ENCODE measurements around the gene CEP164.
"Not testable (repeated sequence)": the region's sequence is repeated elsewhere in the genome, so short reads cannot be mapped to it uniquely, and the experiment has no call there.

The CEP164 gene

GRCh38 chr11:117309310-117309709 lies 18.3 kb upstream of the CEP164 start:
- DNase-seq, result no peak

GRCh38 chr11:117313091-117313490 lies 14.6 kb upstream of the CEP164 start:
- no peak for DNase-seq

GRCh38 chr11:117313828-117314768 lies 13.6 kb upstream of the CEP164 start:
- no peak for DNase-seq

GRCh38 chr11:117314840-117315239 lies 12.8 kb upstream of the CEP164 start:
- DNase-seq, result no peak

GRCh38 chr11:117315285-117316196 lies 12.1 kb upstream of the CEP164 start:
- no peak for DNase-seq

GRCh38 chr11:117316197-117316961 lies 11.3 kb upstream of the CEP164 start, which contains the start of gene BACE1:
TSS of gene BACE1 (minus strand) at chr11:117316256. CDS start at chr11:117315795, 461 bp downstream.
- peak; percentile 92 for DNase-seq

GRCh38 chr11:117318738-117319137 lies 8.9 kb upstream of the CEP164 start:
- DNase-seq, result no peak

- no peak for DNase-seq
Observed at GRCh38 chr11:117319214-117319840, 8.3 kb upstream of the CEP164 start.

- DNase-seq, result not testable (repeated sequence)
Observed at GRCh38 chr11:117327255-117327566, 443 bp upstream of the CEP164 start.

GRCh38 chr11:117328375-117329010 lies 839 bp downstream of the CEP164 start:
- no peak for DNase-seq

GRCh38 chr11:117332843-117333242 lies 5.2 kb downstream of the CEP164 start:
- DNase-seq, result no peak

- no peak for DNase-seq
Observed at GRCh38 chr11:117333917-117334316, 6.3 kb downstream of the CEP164 start.

- no peak for DNase-seq
Observed at GRCh38 chr11:117334896-117335295, 7.2 kb downstream of the CEP164 start.

- no peak for DNase-seq
Observed at GRCh38 chr11:117335399-117335798, 7.7 kb downstream of the CEP164 start.

- DNase-seq, result no peak
Observed at GRCh38 chr11:117337076-117337475, 9.4 kb downstream of the CEP164 start.

- DNase-seq, result no peak
Observed at GRCh38 chr11:117345039-117345438, 17.4 kb downstream of the CEP164 start.

GRCh38 chr11:117354550-117354949 lies 26.9 kb downstream of the CEP164 start:
- DNase-seq, result no peak

- DNase-seq, result no peak
Observed at GRCh38 chr11:117356126-117356890, 28.7 kb downstream of the CEP164 start.

GRCh38 chr11:117361432-117361831 lies 33.8 kb downstream of the CEP164 start:
- no peak for DNase-seq

GRCh38 chr11:117366248-117366647 lies 38.6 kb downstream of the CEP164 start:
- no peak for DNase-seq

- no peak for DNase-seq
Observed at GRCh38 chr11:117366875-117367274, 39.2 kb downstream of the CEP164 start.
